GM23248 (cell line): ENCODE data around the gene ZNF277. TPM values are rescaled to one million over a fixed set of nuclear protein-coding genes. Genes with fewer than 3 reads are reported as not detected.

Experiments used
- DNase-seq: peaks from one replicate; pipeline ENCODE4 v3.0.0-alpha.2; 2015
- H2AFZ ChIP-seq: fragments of 200-600 bp; sonication (generic); 2 replicates; pipeline ENCODE4 v1.6.1; 2016; ENCODE audit warnings: antibody characterized with exemption
- H3F3A ChIP-seq: fragments of 200-600 bp; sonication (generic); 2 replicates; pipeline ENCODE4 v1.6.1; 2016; ENCODE audit warnings: mild to moderate bottlenecking, antibody characterized with exemption, mixed run types; ENCODE audit not compliant: insufficient read depth
- H3K27ac ChIP-seq: fragments of 200-600 bp; sonication (generic); 2 replicates; pipeline ENCODE4 v1.5.1; 2016; ENCODE audit warnings: mild to moderate bottlenecking
- H3K27me3 ChIP-seq: fragments of 200-600 bp; sonication (generic); replicated peaks from 2 replicates; pipeline ENCODE4 v1.6.1; 2016; ENCODE audit warnings: mild to moderate bottlenecking; ENCODE audit not compliant: insufficient read depth
- H3K36me3 ChIP-seq: fragments of 200-600 bp; sonication (generic); 2 replicates; pipeline ENCODE4 v1.6.1; 2016; ENCODE audit warnings: low read depth, mild to moderate bottlenecking
- H3K4me1 ChIP-seq: fragments of 200-600 bp; sonication (generic); 2 replicates; pipeline ENCODE4 v1.6.1; 2016; ENCODE audit warnings: mild to moderate bottlenecking; ENCODE audit not compliant: insufficient read depth
- H3K4me2 ChIP-seq: fragments of 200-600 bp; sonication (generic); one replicate; pipeline ENCODE4 v1.6.1; 2016; ENCODE audit warnings: mild to moderate bottlenecking; ENCODE audit not compliant: unreplicated experiment
- H3K4me3 ChIP-seq: fragments of 200-600 bp; sonication (generic); 2 replicates; pipeline ENCODE4 v1.5.1; 2016; ENCODE audit warnings: mild to moderate bottlenecking
- H3K79me2 ChIP-seq: fragments of 200-600 bp; sonication (generic); 2 replicates; pipeline ENCODE4 v1.6.1; 2016; ENCODE audit warnings: mild to moderate bottlenecking; ENCODE audit not compliant: insufficient read depth
- H3K9ac ChIP-seq: fragments of 200-600 bp; sonication (generic); 2 replicates; pipeline ENCODE4 v1.6.1; 2016; ENCODE audit warnings: mild to moderate bottlenecking
- H3K9me2 ChIP-seq: fragments of 200-600 bp; sonication (generic); 2 replicates; pipeline ENCODE4 v1.6.1; 2016; ENCODE audit warnings: mixed run types, mild to moderate bottlenecking, moderate library complexity; ENCODE audit not compliant: insufficient read depth
- H3K9me3 ChIP-seq: fragments of 200-600 bp; sonication (generic); one replicate; pipeline ENCODE4 v1.6.1; 2017; ENCODE audit warnings: low read depth
- H4K20me1 ChIP-seq: fragments of 200-600 bp; sonication (generic); 2 replicates; pipeline ENCODE4 v1.6.0; 2016; ENCODE audit not compliant: insufficient read depth
- EZH2 ChIP-seq: fragments of 200-600 bp; sonication (generic); IDR thresholded peaks from 2 replicates; pipeline ENCODE4 v1.6.1; 2018; ENCODE audit warnings: antibody characterized with exemption, mild to moderate bottlenecking; ENCODE audit not compliant: insufficient read depth, poor library complexity, severe bottlenecking
- EZH2phosphoT487 ChIP-seq: fragments of 200-600 bp; sonication (generic); IDR thresholded peaks from 2 replicates; pipeline ENCODE4 v1.6.1; 2018; ENCODE audit warnings: antibody characterized with exemption, moderate library complexity, mild to moderate bottlenecking, low read depth; ENCODE audit not compliant: insufficient read depth
- WGBS, 2 experiments: methylation state at CpG; one replicate each; pipeline ENCODE4 v1.1.6; 2015 to 2017; ENCODE audit warnings: low lambda C conversion rate in 2 of 2, low coverage in 1 of 2; ENCODE audit errors: missing lambda C conversion rate in 2 of 2; 5-methylcytosine and 5-hydroxymethylcytosine counted together
- in situ Hi-C: fragments of 300-500 bp; cut with MboI; formaldehyde crosslinking; loops from 2 replicates; pipeline ENCODE4 v1.15.0; 2020
- polyA plus RNA-seq: library from polyadenylated mRNA; unstranded; fragments of >200 nt; fragmentation: Nextera tagmentation; extraction: Ambion mirVana; gene quantifications from 2 replicates; pipeline ENCODE4 v1.2.1, GENCODE V29; 2016
- total RNA-seq: library from RNA; depleted of rRNA; stranded (reverse); fragments of >200 nt; shearing (Covaris generic); gene quantifications from 2 replicates; pipeline ENCODE4 v1.2.3, GENCODE V29; 2014

ZNF277 gene
- total and polyA plus RNA-seq, 2 experiments from 2014 or later: 10.0 to 25.1 TPM

DNA sequence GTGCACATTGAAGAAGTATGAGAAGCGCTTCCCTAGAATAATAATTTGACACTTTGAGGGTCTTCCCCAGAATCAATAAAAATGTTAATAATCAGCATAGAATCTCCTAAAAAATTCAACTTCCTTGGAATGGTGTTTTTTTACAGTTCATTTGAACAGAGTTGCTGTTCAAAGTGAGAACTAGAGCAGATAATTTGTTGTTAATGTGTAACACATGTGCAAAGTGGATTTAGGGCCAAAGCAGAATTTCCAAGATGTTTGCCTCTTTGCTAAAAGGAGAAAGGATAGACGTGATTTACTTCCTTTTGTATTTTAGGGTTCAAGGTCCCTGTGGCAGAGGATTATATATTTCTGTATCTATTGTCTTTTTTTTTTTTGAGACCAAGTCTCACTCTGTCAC, 73.8 kb downstream of the ZNF277 start:
- no peak for TF ChIP-seq EZH2phosphoT487
- no peak for TF ChIP-seq EZH2
- Histone ChIP-seq H3K79me2 (no peaks in the 10 kb centered on the region; the same call in 1 of the 2 replicates), H3F3A (no peaks in the 10 kb centered on the region), H3K9me3 (no peaks in the 10 kb centered on the region), H3K9me2 (no peaks in the 10 kb centered on the region), H4K20me1 (no peaks in the 10 kb centered on the region), H3K4me3 (no peak overlapping the region), H3K27me3 (no peaks in the 10 kb centered on the region), H3K36me3 (no peaks in the 10 kb centered on the region), H3K4me1 (no peaks in the 10 kb centered on the region), H2AFZ (no peak overlapping the region), H3K9ac (no peak overlapping the region), H3K27ac (no peak overlapping the region), H3K4me2 (no peak overlapping the region)
- in situ Hi-C loops: no loop called here
- no peak for DNase-seq
- WGBS, 2 experiments: 53 to 55% methylated on average over 2 of the region's 2 CpGs

DNA sequence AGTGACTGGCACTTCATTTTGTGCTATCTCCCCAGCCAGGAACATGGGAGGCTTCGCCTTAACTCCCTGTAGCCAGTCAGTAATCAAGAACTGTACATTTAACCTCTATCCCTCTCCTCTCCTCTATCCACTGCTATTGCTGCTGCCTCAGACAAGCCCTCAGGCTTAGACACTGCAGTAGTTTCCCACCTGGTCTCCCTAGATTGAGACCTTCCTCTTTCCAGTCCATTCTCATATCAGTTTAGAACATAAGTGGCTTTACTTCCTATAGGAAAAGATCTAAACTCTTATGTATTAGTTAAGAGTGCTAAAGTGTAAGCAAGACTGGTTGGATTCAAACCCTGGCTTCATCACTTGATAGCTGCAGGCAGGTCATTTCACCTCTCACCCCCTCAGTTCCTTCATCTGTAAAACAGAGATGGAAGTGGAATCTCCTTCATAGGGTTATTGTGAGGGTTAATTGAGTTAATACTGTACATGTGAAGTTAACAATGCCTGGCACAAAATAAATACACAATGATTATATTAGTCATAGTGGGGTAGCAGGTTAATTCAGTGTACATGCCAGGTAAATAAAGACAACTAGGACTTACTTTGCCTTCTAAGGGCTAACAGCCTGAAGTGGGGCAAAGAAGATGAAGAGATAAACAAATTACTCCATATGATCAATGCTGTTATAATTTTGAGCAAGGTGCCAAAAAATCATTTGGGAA, 76.1 kb downstream of the ZNF277 start:
- Histone ChIP-seq H4K20me1 (no peaks in the 10 kb centered on the region), H3K9me3 (no peaks in the 10 kb centered on the region), H3K4me3 (no peak overlapping the region), H3K27ac (no peak overlapping the region), H3K4me1 (no peaks in the 10 kb centered on the region), H3F3A (no peaks in the 10 kb centered on the region), H3K4me2 (no peak overlapping the region), H3K27me3 (no peaks in the 10 kb centered on the region), H3K9ac (no peak overlapping the region), H3K9me2 (no peaks in the 10 kb centered on the region), H3K36me3 (no peaks in the 10 kb centered on the region), H3K79me2 (no peaks in the 10 kb centered on the region; the same call in 1 of the 2 replicates), H2AFZ (no peak overlapping the region)
- TF ChIP-seq EZH2 (no peak), EZH2phosphoT487 (no peak)
- in situ Hi-C loops: no loop called here
- DNase-seq: no peak
- 100% methylated on average over 1 of the region's 1 CpG for WGBS, 2 experiments

DNA sequence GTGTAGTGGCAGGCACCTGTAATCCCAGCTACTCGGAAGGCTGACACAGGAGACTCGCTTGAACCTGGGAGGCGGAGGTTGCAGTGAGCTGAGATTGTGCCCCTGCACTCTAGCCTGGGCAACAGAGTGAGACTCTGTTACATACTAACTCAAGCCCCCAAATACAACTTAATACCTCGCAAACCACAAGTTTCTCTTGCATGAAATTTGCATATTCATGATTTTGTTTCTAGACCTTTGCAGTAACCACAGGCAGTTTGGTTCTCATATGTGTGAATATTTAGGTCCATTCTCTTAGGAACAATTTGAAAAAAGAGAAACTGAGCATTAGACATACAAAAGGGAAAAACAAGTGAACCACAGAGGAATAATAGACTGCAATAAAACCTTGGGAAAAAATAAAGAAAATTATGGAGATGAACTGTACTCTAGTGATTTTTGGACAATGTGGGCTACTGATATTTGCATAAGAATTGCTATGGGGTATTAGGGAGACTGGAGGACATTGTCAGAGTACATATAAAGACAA, 77.0 kb downstream of the ZNF277 start:
- in situ Hi-C loops: no loop called here
- TF ChIP-seq EZH2phosphoT487: no peak
- TF ChIP-seq EZH2: no peak
- no peak overlapping the region for H3K27ac ChIP-seq
- no peak for DNase-seq
- H3K79me2 ChIP-seq: no peaks in the 10 kb centered on the region; the same call in 1 of the 2 replicates
- no peak overlapping the region for H3K9ac ChIP-seq
- 89 to 100% methylated on average over 4 of the region's 4 CpGs for whole genome bisulfite sequencing, 2 experiments
- H3F3A ChIP-seq: no peaks in the 10 kb centered on the region
- H3K36me3 ChIP-seq: no peaks in the 10 kb centered on the region
- no peaks in the 10 kb centered on the region for H3K9me2 ChIP-seq
- no peak overlapping the region for H3K4me3 ChIP-seq
- no peak overlapping the region for H3K4me2 ChIP-seq
- no peaks in the 10 kb centered on the region for H3K27me3 ChIP-seq
- no peak overlapping the region for H2AFZ ChIP-seq
- no peaks in the 10 kb centered on the region for H3K4me1 ChIP-seq
- H3K9me3 ChIP-seq: no peaks in the 10 kb centered on the region
- H4K20me1 ChIP-seq: no peaks in the 10 kb centered on the region

DNA sequence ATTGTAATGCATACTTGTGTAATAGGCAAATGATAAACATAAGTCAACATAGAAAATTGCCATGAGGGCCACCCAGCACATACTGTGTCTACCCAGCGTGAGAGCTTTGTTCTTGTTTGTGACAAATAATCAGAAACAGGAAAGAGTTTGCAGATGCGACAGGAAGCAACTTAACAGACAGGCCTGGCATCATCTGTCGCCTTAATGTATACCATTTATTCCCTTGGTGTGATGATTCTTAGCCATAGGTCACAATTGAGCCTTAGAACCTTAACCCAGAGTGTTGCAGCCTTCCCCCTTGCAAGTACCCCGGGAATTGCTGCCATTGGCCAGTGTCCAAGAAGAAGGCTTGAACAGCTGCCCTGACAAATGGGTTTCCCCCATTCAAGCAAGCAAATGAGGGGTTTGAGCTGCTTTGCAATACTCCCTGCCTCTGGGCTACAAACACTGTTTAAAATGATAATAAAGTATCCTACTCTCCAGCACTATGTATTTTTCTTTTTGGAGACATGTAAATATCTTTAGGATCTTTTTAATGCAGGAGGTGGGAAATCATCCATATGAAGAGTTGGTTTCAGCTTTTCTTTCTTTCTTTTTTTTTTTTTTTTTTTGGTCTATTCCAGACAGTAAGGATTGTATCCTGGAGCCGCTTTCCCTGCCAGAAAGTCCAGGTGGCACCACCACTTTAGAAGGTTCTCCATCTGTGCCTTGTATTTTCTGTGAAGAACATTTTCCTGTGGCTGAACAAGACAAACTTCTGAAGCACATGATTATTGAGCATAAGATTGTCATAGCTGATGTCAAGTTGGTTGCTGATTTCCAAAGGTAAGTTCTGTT, 80.0 kb downstream of the ZNF277 start:
- H3K27me3 ChIP-seq: no peaks in the 10 kb centered on the region
- no peaks in the 10 kb centered on the region for H4K20me1 ChIP-seq
- H3F3A ChIP-seq: peaks cover 9% of the 10 kb centered on the region; the same call in 1 of the 2 replicates
- in situ Hi-C loops: no loop called here
- no peaks in the 10 kb centered on the region; the same call in 1 of the 2 replicates for H3K79me2 ChIP-seq
- no peak overlapping the region for H3K4me2 ChIP-seq
- no peak for DNase-seq
- H3K4me1 ChIP-seq: peaks cover 17% of the 10 kb centered on the region
- H3K4me3 ChIP-seq: no peak overlapping the region
- no peaks in the 10 kb centered on the region for H3K36me3 ChIP-seq
- H3K9me2 ChIP-seq: no peaks in the 10 kb centered on the region
- 86 to 91% methylated on average over 5 of the region's 5 CpGs for WGBS, 2 experiments
- H3K9ac ChIP-seq: no peak overlapping the region
- TF ChIP-seq EZH2phosphoT487 (no peak), EZH2 (no peak)
- H3K27ac ChIP-seq: no peak overlapping the region
- no peaks in the 10 kb centered on the region for H3K9me3 ChIP-seq
- no peak overlapping the region for H2AFZ ChIP-seq
